Measurements from ENCODE around the gene FOXJ3.

- peak; percentile 78 for TF ChIP-seq RAD21 (IDR thresholded peaks at IDR 0.05; ENCODE audit: low read length)
- TF ChIP-seq FOXJ3 (CRISPR knock-in tag; IDR thresholded peaks at IDR 0.05): no peak
- TF ChIP-seq MAX (IDR thresholded peaks at IDR 0.05; ENCODE audit: low read depth): no peak
- TF ChIP-seq USF2 (IDR thresholded peaks at IDR 0.05; ENCODE audit: borderline replicate concordance, low read depth, low read length): no peak
- TF ChIP-seq CTCF (IDR thresholded peaks at IDR 0.05): peak; percentile 84
- TF ChIP-seq IRF3 (IDR thresholded peaks at IDR 0.05; ENCODE audit: low read depth, low read length): no peak
- no peak for TF ChIP-seq EP300 (IDR thresholded peaks at IDR 0.05; ENCODE audit: borderline replicate concordance in 1 of 2, low read depth in 1 of 2, low read length in 1 of 2)
- TF ChIP-seq REST (IDR thresholded peaks at IDR 0.05; ENCODE audit: low read depth, low read length): no peak
- no peak for TF ChIP-seq TCF12 (IDR thresholded peaks at IDR 0.05)
- TF ChIP-seq POLR2AphosphoS5 (IDR thresholded peaks at IDR 0.05; ENCODE audit: low read depth, low read length): no peak
- no peak for TF ChIP-seq GABPA (IDR thresholded peaks at IDR 0.05; ENCODE audit: low read depth)
- no peak for TF ChIP-seq ZBTB33 (IDR thresholded peaks at IDR 0.05; ENCODE audit: borderline replicate concordance, low read depth)
- no peak for TF ChIP-seq EZH2phosphoT487 (IDR thresholded peaks at IDR 0.05; ENCODE audit: borderline replicate concordance, low read depth)
- no peak for TF ChIP-seq NFIC (IDR thresholded peaks at IDR 0.05; ENCODE audit: borderline replicate concordance)
Observed at GRCh38 chr1:42176902-42177519, 158.0 kb downstream of the FOXJ3 start.
